Umbilical cord (tissue), 2 donors: ENCODE measurements around the gene ZNF22. TPM values are rescaled to one million over a fixed set of nuclear protein-coding genes. Genes with fewer than 3 reads are reported as not detected.
A peak's percentile ranks its signal among the peaks of the same experiment; 100 is the strongest.

ENCODE experiments used
- DNase-seq: peaks from one replicate; pipeline ENCODE4 v3.0.0-alpha.2; 2015; ENCODE audit warnings: low spot score
- total RNA-seq: library from RNA; depleted of rRNA; stranded (reverse); fragments of >200 nt; gene quantifications from one replicate; pipeline ENCODE4 v1.2.3, GENCODE V29; 2014; ENCODE audit warnings: low replicate concordance; ENCODE audit not compliant: insufficient read depth

Gene ZNF22
- total RNA-seq: 25.5 TPM

DNA sequence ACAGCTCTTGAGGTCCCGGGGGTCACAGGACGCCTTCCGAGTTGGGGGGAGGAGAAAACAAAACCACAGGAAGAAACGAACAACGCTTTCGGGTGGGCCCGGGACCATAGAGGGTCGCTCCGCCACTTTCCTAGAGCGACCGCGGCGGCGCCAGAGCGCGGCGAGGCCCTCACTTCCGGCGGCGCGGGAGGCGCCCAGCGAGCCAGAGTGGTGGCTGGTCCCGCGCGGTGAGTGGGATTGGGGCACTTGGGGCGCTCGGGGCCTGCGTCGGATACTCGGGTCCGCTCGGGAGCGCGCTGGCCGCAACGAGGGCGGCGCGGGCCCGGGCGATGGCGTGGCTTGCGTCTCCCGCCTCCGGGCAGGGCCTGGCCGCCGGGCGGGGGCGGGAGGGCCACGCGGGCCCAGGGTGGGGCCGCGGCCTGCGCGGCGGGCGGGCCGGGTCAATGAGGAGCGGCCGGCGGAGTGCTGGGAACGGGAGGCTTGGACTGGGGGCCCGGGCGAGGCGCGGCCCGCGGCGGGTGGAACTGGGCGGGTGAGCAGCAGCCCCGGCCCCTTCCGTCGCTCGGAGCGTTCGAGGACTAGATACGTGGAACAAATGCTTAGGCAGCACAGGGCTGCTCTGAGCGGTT lies at the start of gene ZNF22:
ZNF22 (plus strand) TSS at position 172 of the 629 bp plus-strand sequence. CDS start 2,446 bp downstream, outside the sequence.
- peak; percentile 82 for DNase-seq

DNA sequence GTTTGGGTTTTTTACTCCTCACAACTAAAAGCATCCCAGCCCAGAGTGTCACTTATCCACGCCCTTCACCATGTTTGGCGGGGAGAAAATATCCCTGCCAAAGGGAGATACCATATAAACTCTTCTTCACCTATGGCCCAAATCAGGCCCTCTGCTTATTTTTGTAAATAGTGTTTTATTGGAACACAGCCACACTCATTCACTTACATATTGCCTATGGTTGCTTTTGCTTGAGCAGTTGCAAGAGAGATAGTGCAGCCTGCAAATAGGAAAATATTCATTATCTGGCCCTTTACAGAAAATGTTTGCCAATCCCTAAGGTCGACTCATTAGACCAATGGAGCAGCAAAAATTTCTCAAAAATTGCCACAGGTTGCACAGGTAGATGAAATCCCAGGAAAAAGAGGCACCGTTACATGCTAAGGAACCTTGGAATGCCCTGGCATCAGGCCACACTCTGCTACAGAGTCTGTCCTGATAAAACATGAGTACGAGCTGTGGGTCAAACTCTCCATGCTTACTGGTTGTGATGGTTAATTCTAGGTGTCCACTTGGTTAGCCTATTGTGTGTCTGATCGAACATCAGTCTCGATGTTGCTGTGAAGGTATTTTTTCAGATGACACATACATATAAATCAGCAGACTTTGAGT lies 49.0 kb upstream of the ZNF22 start:
- no peak for DNase-seq

GRCh38 chr10:44952779-44953231 lies 47.9 kb upstream of the ZNF22 start:
- DNase-seq: no peak

- DNase-seq: no peak
These were observed 46.7 kb upstream of the ZNF22 start for GRCh38 chr10:44954042-44954441.

DNA sequence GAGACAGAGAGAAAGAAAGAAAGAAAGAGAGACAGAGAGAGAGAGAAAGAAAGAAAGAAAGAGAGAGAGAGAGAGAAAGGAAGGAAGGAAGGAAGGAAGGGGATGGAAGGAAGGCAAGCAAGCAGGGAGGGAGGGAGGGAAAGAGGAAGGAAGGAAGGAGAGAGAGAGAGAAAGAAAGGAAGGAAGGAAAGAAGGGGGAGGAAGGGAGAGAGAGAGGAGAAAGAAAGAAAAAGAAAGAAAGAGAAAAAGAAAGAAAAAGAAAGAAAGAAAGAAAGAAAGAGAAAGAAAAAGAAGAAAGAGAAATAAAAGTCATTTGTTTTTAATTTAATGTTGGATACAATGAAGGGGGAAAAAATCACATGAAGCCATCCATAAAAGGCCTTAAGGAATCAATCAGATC lies 45.8 kb upstream of the ZNF22 start:
- no peak for DNase-seq

GRCh38 chr10:44955413-44956070 lies 45.2 kb upstream of the ZNF22 start:
- DNase-seq: no peak

GRCh38 chr10:44956226-44956625 lies 44.5 kb upstream of the ZNF22 start:
- no peak for DNase-seq

DNA sequence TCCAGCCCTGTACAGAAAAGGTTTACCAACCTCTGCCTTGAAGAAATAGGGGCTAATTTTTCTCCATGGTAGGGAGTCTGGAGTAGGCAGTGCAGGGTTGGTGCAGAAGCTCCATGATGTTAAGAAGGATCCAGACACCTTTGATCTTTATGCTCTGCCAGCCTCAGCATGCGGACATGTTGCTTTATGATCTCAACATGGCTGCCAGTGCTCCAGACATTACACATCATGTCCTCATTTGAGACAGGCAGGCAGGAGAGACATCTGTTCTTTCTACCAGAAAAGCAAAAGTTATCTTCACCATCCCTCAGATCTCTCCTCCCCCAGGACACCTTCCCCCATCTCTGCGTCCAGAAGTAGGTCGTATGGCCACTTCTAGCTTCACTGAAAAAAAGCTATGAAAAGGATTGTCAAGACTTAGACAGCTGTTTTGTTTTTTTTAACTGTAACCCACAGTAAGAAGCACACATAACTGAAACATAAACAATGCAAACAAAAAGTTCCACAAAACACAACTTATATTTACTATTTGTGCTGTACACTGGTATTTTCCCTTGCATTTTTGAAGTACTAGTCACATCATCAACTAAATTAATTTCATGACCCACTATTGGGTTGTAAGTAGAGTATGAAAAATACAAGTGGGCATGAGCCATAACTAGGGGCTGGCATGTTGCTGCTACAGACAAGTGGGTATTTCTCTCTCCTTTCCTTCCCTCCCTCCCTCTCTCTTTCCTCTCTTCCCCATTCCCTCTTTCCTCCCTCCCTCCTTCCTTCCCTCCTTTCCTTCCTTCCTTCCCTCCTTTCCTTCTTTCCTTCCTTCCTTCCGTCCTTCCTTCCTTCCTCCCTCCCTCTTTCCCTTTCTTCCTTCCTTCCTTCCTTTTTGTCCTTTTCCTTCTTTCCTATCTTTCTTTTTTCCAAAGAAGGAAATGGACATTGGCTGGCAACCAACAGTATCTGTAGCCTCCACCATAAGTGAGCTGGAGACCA lies 43.7 kb upstream of the ZNF22 start:
- no peak for DNase-seq

DNA sequence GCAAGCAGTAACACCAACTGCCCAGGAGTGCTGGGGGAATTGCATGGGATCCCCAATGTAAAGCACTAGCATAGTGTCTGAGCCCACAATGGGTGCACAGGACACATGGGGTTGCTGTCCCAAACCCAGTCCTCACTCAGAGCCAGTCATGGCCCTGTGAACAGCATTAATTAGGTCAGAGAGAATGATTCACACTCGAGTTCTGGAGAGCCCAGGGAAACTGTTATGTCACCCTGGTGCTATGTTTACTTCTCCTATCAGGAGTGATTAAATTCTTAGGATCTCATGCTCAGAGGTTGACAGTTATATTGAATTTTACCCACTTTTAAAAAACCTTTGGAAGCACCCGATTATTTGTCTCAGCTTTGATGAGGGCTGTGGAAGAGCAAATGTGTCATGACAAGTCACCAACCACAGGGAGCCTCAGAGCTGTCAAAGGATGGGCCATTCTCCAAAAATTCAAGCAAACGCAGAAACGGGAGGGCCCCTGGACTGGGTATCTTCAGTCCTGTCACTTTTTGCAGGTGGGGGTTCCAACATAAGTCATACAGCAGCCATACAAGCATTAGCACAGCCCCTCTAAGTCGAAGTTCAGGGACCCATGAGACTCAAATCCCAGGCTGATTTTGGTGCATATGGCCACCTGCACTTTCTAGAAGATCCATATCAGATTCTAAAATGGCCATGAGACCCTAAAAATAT lies 42.4 kb upstream of the ZNF22 start:
- no peak for DNase-seq

DNA sequence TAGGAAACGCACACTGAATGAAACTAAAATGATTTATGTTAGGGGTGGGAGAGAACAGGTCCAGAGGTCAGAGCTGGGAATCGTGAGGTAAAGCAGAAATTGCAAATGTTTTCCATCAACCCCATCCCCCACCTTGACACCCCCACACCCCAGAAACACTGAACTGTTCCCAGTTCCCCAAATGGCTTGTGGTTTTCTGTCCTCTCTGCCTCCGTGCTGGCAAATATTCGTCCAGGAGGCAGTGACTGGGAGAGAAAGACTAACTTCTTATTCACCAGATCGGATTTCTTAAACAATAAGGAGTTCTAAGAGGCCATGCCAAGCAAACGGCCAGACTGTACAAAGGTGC lies 41.9 kb upstream of the ZNF22 start:
- no peak for DNase-seq

- DNase-seq: peak; percentile 92
These were observed 41.3 kb upstream of the ZNF22 start, which contains the start of gene RASSF4 for GRCh38 chr10:44959247-44960087. RASSF4 (plus strand) TSS chr10:44959802; CDS start chr10:44970203, 10,401 bp downstream.

DNA sequence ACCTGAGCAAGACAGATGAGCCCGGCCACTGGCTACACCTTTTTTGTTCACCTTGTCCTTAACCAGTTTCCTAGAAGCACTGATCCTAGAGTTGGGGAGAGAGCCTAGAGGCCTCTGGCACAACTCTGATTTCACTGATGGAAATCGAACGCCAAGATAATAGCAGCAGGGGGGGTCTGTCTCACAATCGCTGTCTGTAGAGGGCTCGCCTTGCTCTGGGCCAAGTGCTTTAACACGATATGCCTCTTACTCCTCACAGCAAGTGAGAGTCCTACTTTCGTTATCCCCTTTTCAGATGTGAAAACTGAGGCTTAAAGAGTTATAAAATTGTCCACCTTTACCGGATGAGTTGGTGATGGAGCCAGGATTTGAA lies 40.6 kb upstream of the ZNF22 start:
- DNase-seq: no peak

DNA sequence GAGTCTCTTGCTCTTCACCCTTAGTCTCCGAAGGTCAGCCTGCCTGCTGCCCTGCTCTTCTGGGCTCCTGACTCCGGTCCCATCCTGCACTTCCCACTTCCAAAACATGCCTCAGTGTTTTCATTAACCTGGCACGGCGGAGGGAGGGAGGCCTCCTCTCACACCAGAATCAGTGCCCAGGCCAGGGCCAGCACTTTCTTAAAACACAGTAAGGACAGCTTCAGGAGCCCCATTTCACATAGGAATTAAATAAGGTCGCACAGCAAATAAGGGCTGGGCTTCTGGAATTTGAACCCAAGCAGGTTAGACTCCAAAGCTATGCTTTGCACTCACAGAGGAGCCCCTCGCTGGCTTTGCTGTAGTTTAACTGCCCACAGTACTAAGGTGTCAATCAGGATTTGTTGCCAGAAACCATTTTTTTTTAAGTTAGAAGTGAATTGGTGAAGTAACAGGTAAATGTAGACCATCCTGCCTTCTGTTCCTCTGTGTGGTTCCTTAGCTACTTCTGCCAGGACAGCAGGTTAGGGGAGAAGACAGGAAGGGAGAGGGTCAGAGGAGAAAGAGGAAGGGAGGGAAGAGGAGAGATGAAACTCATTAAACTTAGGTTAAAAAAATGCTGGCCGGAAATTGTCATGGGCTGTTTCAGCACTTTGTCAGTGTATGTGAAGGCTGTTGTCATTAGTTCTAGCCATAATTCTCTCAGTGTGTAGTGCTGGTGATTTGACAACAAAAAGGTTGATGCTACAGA lies 40.1 kb upstream of the ZNF22 start:
- DNase-seq: no peak

DNA sequence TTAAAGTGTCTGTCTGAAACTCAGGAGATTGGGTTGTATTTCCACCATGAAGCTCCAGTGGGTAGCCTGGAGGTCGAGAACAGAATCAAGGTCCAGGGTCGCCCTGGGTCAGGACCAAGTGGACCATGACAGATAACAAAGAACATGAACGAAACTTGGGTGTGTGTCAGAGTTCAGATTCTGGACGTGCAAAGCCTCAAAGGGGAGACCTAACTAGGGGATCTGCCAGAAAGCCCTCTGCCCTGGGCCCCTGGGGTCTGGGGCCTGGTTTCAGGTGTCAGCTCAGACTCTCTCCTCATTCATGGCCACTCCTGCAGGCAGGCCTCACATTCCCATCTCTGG lies 39.5 kb upstream of the ZNF22 start:
- no peak for DNase-seq

GRCh38 chr10:44961931-44962750 lies 38.6 kb upstream of the ZNF22 start:
- no peak for DNase-seq

- DNase-seq: no peak
These were observed 37.6 kb upstream of the ZNF22 start for GRCh38 chr10:44962870-44963738.

DNA sequence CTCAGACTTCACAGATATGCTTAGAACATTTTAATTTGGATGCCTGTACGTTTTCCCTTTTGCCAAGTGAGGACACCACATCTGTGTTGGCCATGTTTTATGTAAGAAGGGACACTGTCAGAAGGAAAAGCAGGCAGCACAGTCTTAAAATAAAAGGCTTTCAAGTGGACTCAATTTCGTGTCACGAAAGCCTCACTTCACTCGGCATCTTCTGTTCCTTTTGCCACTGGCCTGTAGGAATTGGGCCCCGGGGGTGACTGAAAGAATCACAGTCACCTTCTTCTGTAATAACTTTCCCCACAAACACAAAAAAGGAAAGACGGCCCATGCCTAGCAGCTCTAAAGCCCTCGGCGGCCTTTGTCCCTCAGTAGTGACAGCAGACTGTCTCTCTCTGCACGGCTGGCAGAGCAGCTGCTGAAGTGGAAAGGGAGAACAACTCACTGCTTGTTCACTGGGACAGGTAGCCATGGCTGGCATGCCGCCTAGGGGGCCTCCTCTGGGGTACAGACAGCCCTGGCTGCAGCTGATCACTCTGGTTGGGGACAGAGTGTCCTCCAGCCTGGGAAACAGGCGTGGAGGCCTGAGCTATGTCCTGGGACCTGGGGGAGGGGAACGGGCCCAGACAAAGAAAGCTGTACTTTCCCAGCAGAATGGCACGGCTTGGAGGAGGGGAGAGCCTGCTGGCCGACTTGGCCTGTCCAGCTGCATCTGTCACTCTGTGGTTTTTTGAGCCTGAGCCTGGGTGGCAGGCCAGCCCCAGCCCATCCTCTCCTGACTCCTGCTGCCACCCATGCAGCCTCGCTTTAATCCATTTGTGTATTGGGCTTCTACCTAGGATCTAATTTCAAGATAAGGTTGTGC lies 36.7 kb upstream of the ZNF22 start:
- no peak for DNase-seq
